ENCODE data around the gene RNU7-1. TPM values are rescaled to one million over a fixed set of nuclear protein-coding genes. Genes with fewer than 3 reads are reported as not detected.

Gene RNU7-1
- total and polyA plus RNA-seq, 10 of the 15 experiments (the other 5 are each of a cell fraction or from before 2014, with no cell fraction given), result not detected

DNA sequence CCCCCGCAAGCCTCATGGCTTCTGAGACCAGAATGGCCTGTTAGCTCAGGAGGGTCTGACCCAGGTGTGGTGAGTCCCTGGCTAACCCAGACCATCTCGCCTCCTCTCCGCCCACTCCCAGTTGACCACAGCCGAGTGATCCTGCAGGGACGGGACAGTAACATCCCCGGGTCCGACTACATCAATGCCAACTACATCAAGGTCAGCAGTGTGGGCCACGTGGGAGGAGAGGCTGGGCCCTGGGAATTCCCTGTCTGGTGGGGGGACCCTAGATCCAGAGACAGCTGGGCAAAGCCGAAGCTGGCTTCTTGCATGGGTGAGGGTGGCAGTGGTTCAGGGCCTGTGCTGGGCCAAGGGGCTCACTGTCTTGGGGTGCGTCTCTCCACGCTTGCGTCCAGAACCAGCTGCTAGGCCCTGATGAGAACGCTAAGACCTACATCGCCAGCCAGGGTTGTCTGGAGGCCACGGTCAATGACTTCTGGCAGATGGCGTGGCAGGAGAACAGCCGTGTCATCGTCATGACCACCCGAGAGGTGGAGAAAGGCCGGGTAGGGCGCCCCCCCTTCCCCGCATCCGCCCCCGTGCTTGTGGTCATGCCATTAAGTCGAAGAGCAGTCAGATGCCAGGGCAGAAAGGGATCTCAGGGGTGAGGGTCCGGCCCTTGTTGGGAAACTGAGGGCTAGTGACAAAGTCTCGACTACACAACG is 12.6 kb downstream of the RNU7-1 start (continued):
- TF ChIP-seq, protein P1, sequence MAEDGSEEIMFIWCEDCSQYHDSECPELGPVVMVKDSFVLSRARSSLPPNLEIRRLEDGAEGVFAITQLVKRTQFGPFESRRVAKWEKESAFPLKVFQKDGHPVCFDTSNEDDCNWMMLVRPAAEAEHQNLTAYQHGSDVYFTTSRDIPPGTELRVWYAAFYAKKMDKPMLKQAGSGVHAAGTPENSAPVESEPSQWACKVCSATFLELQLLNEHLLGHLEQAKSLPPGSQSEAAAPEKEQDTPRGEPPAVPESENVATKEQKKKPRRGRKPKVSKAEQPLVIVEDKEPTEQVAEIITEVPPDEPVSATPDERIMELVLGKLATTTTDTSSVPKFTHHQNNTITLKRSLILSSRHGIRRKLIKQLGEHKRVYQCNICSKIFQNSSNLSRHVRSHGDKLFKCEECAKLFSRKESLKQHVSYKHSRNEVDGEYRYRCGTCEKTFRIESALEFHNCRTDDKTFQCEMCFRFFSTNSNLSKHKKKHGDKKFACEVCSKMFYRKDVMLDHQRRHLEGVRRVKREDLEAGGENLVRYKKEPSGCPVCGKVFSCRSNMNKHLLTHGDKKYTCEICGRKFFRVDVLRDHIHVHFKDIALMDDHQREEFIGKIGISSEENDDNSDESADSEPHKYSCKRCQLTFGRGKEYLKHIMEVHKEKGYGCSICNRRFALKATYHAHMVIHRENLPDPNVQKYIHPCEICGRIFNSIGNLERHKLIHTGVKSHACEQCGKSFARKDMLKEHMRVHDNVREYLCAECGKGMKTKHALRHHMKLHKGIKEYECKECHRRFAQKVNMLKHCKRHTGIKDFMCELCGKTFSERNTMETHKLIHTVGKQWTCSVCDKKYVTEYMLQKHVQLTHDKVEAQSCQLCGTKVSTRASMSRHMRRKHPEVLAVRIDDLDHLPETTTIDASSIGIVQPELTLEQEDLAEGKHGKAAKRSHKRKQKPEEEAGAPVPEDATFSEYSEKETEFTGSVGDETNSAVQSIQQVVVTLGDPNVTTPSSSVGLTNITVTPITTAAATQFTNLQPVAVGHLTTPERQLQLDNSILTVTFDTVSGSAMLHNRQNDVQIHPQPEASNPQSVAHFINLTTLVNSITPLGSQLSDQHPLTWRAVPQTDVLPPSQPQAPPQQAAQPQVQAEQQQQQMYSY (CRISPR knock-in tag; IDR thresholded peaks at IDR 0.05), result no peak
- peak; percentile 54; the same call in 1 of the 2 replicates for TF ChIP-seq DPF2 (IDR thresholded peaks at IDR 0.05)
- TF ChIP-seq, protein P2, sequence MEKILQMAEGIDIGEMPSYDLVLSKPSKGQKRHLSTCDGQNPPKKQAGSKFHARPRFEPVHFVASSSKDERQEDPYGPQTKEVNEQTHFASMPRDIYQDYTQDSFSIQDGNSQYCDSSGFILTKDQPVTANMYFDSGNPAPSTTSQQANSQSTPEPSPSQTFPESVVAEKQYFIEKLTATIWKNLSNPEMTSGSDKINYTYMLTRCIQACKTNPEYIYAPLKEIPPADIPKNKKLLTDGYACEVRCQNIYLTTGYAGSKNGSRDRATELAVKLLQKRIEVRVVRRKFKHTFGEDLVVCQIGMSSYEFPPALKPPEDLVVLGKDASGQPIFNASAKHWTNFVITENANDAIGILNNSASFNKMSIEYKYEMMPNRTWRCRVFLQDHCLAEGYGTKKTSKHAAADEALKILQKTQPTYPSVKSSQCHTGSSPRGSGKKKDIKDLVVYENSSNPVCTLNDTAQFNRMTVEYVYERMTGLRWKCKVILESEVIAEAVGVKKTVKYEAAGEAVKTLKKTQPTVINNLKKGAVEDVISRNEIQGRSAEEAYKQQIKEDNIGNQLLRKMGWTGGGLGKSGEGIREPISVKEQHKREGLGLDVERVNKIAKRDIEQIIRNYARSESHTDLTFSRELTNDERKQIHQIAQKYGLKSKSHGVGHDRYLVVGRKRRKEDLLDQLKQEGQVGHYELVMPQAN (conservative IDR thresholded peaks at IDR 0.05), result 0 out of 2 replicates have a peak, but pooled peaks have one; percentile 50
- TF ChIP-seq CHD2 (IDR thresholded peaks at IDR 0.05; ENCODE audit: borderline replicate concordance, low read depth, low read length), result no peak
- TF ChIP-seq MTA2 (IDR thresholded peaks at IDR 0.05; ENCODE audit: low read depth), result 0 out of 2 replicates have a peak, but pooled peaks have one; percentile 37
- TF ChIP-seq, protein P3, sequence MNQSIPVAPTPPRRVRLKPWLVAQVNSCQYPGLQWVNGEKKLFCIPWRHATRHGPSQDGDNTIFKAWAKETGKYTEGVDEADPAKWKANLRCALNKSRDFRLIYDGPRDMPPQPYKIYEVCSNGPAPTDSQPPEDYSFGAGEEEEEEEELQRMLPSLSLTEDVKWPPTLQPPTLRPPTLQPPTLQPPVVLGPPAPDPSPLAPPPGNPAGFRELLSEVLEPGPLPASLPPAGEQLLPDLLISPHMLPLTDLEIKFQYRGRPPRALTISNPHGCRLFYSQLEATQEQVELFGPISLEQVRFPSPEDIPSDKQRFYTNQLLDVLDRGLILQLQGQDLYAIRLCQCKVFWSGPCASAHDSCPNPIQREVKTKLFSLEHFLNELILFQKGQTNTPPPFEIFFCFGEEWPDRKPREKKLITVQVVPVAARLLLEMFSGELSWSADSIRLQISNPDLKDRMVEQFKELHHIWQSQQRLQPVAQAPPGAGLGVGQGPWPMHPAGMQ (IDR thresholded peaks at IDR 0.05; ENCODE audit: borderline replicate concordance), result no peak
- TF ChIP-seq RELA (IDR thresholded peaks at IDR 0.05; ENCODE audit: borderline replicate concordance, partially characterized antibody), result peak; percentile 48
- peak; percentile 28; the same call in 1 of the 2 replicates for TF ChIP-seq ATF7 (IDR thresholded peaks at IDR 0.05; ENCODE audit: low read depth)
- no peak for TF ChIP-seq BMI1 (IDR thresholded peaks at IDR 0.05; ENCODE audit: borderline replicate concordance)
- no peak for TF ChIP-seq IRF3 (IDR thresholded peaks at IDR 0.05)
- TF ChIP-seq BHLHE40 (IDR thresholded peaks at IDR 0.05; ENCODE audit: borderline replicate concordance in 1 of 2, low read depth in 2 of 2, low read length in 1 of 2), result peak; percentile 51 to 67; a peak in 3 of 4 replicates
- TF ChIP-seq BCL3 (IDR thresholded peaks at IDR 0.05; ENCODE audit: borderline replicate concordance, insufficient read depth, low read depth, low read length, poor library complexity, severe bottlenecking), result no peak
- no peak for TF ChIP-seq HCFC1 (IDR thresholded peaks at IDR 0.05; ENCODE audit: low read length)
- no peak for TF ChIP-seq FOS (IDR thresholded peaks at IDR 0.05; ENCODE audit: borderline replicate concordance, extremely low read depth, insufficient read length)
- TF ChIP-seq REST (IDR thresholded peaks at IDR 0.05; ENCODE audit: low read depth, low read length), result no peak

Measured in GM12878 (cell line).